Prostate gland (tissue), 2 donors: ENCODE results near the gene TSPAN6. TPM values are rescaled to one million over a fixed set of nuclear protein-coding genes. Genes with fewer than 3 reads are reported as not detected.

Source experiments
- DNase-seq: peaks from one replicate; pipeline ENCODE4 v3.0.0-alpha.2; 2019; ENCODE audit warnings: low spot score
- H3K27ac ChIP-seq, 2 donors: fragments of 200-600 bp; sonication (generic); 2 replicates each; pipeline ENCODE4 v1.5.1; 2017 to 2019
- H3K27me3 ChIP-seq: fragments of 200-600 bp; sonication (generic); replicated peaks from 2 replicates; pipeline ENCODE4 v1.5.1; 2019; ENCODE audit not compliant: insufficient read depth
- H3K36me3 ChIP-seq, 2 donors: fragments of 200-600 bp; sonication (generic); 1 replicate in 1 of 2; 2 replicates in 1 of 2; pipeline versions ENCODE4 v1.5.1 to v1.8.1; 2017 to 2019
- H3K4me1 ChIP-seq: fragments of 200-600 bp; sonication (generic); replicated peaks from 2 replicates; pipeline ENCODE4 v1.5.1; 2019
- H3K4me3 ChIP-seq, 2 donors: fragments of 200-600 bp; sonication (generic); 2 replicates each; pipeline ENCODE4 v1.5.1; 2017 to 2019
- H3K9me3 ChIP-seq: fragments of 200-600 bp; sonication (generic); 2 replicates; pipeline ENCODE4 v1.5.1; 2017
- POLR2A ChIP-seq: fragments of 450-650 bp; IDR thresholded peaks from one replicate; pipeline ENCODE4 v1.6.1; 2016; ENCODE audit warnings: antibody characterized with exemption, mild to moderate bottlenecking
- POLR2AphosphoS5 ChIP-seq: sonication (generic); formaldehyde crosslinking; IDR thresholded peaks from one replicate; pipeline ENCODE4 v1.6.1; 2017; ENCODE audit warnings: antibody characterized with exemption
- WGBS: methylation state at CpG from one replicate; pipeline ENCODE4 v1.1.5; 2018; 5-methylcytosine and 5-hydroxymethylcytosine counted together
- intact Hi-C: fragments of 100-400 bp; cut with DNase I; formaldehyde crosslinking; loops from one replicate; pipeline ENCODE4 v1.14.2; 2022
- total RNA-seq, 2 donors: library from RNA; depleted of rRNA; stranded (reverse); fragments of >200 nt; gene quantifications; one replicate each; pipeline ENCODE4 v1.1.0, GENCODE V29; 2016
- TF ChIP-seq, protein P1 (sequence below), 4 experiments: fragments of 200-600 bp in 2 of 4; fragments of 450-650 bp in 2 of 4; sonication (generic) in 2 of 4; IDR thresholded peaks; 1 replicate in 3 of 4; 2 replicates in 1 of 4; pipeline ENCODE4 v1.5.1; 2016 to 2019; ENCODE audit warnings: antibody characterized with exemption in 4 of 4, mild to moderate bottlenecking in 2 of 4, moderate library complexity in 2 of 4

TSPAN6 gene
- total RNA-seq, 2 donors from 2014 or later, result 26.1 to 34.9 TPM

DNA sequence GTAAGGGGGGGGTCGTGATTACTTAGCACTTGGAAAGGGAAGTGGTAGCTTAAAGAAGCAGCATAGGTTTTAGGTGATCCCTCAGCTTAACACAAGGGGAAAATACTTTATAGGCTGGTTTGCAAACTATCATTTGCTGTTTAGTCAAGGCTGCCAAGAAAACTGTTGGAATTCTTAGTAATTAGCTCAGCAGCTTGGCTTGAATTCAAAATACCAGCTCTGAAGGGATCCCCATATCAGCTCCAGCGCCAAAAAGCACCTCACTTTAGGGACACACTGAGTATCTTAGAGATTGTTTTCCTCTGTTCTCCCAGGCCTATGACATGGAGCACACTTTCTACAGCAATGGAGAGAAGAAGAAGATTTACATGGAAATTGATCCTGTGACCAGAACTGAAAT is 43.0 kb downstream of the TSPAN6 start:
- Histone ChIP-seq H3K36me3 (no peaks in the 10 kb centered on the region), H3K27ac (no peak overlapping the region), H3K4me1 (no peaks in the 10 kb centered on the region), H3K9me3 (no peaks in the 10 kb centered on the region), H3K27me3 (no peaks in the 10 kb centered on the region), H3K4me3 (no peak overlapping the region)
- 9% methylated on average over 2 of the region's 2 CpGs for WGBS
- no peak for DNase-seq
- TF ChIP-seq POLR2A (no peak), POLR2AphosphoS5 (no peak)
- TF ChIP-seq, protein P1, sequence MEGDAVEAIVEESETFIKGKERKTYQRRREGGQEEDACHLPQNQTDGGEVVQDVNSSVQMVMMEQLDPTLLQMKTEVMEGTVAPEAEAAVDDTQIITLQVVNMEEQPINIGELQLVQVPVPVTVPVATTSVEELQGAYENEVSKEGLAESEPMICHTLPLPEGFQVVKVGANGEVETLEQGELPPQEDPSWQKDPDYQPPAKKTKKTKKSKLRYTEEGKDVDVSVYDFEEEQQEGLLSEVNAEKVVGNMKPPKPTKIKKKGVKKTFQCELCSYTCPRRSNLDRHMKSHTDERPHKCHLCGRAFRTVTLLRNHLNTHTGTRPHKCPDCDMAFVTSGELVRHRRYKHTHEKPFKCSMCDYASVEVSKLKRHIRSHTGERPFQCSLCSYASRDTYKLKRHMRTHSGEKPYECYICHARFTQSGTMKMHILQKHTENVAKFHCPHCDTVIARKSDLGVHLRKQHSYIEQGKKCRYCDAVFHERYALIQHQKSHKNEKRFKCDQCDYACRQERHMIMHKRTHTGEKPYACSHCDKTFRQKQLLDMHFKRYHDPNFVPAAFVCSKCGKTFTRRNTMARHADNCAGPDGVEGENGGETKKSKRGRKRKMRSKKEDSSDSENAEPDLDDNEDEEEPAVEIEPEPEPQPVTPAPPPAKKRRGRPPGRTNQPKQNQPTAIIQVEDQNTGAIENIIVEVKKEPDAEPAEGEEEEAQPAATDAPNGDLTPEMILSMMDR (IDR thresholded peaks at IDR 0.05), result no peak
- intact Hi-C loops, result no loop called here

DNA sequence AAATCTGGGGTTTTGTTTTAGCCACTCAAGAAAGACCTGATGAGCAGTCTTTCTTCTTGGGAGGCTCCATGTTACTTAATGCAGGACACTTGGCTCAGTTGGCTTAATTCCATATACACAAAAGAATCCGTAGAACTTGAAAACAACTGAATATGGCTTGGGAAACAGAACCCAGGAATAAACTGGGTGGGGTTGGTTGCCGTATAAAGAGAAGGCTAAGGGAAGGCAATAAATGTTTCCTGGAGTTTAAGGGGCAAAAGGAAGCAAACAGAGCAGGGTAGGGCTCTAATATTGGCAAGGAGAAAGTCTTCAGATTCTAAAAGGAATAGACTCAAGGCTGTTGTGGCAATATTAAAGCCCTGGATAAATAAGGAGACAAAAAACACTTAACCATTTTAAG is 43.5 kb downstream of the TSPAN6 start:
- DNase-seq, result no peak
- H3K36me3 ChIP-seq, result no peaks in the 10 kb centered on the region
- H3K4me1 ChIP-seq, result no peaks in the 10 kb centered on the region
- H3K9me3 ChIP-seq, result no peaks in the 10 kb centered on the region
- 13% methylated on average over 2 of the region's 2 CpGs for WGBS
- TF ChIP-seq, protein P1 (IDR thresholded peaks at IDR 0.05), result no peak
- intact Hi-C loops, result no loop called here
- H3K27me3 ChIP-seq, result no peaks in the 10 kb centered on the region
- H3K4me3 ChIP-seq, result no peak overlapping the region
- no peak overlapping the region for H3K27ac ChIP-seq

DNA sequence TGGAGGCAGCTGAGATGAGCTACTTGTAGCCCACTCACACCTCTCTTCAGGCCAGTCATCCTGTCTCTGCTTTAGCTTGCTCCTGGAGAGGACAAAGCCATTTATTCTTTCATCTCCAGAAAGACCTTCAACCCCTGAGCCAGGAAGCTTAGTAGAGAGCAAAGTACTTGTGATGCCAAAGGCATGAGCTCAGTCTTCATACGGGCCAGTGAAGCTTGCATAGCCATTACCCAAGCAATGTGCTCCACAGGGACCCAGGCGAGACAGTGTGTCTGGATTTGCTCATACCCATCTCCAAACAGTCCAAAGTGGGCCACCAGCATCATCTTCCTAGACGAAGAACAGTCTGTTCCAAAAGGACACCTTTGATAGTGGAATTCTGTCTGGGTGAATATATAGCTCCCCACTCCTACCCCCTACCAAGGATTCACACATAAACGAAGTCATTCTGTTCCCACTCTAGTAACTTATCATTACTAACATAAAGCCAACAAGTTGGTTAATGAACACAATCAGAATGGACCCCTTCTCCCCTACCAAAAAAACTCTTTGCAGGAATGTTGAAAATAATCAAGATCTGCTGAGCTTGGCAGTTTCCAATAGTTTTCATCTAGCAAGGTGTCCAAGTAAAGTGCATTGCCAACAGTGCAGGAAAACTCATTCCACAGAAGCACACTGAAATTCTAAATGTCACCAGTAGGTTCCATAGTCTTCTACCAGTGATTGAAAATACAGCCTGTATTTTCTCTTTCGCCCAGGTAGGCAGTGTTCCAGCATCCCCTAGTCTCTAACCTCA is 45.2 kb downstream of the TSPAN6 start:
- Histone ChIP-seq H3K4me1 (no peaks in the 10 kb centered on the region), H3K27ac (no peak overlapping the region), H3K9me3 (no peaks in the 10 kb centered on the region), H3K36me3 (no peaks in the 10 kb centered on the region), H3K27me3 (no peaks in the 10 kb centered on the region), H3K4me3 (no peak overlapping the region)
- intact Hi-C loops, result no loop called here
- TF ChIP-seq, protein P1 (IDR thresholded peaks at IDR 0.05), result no peak
- TF ChIP-seq POLR2AphosphoS5 (no peak), POLR2A (no peak)
- WGBS, result 91% methylated on average over 5 of the region's 5 CpGs
- no peak for DNase-seq

DNA sequence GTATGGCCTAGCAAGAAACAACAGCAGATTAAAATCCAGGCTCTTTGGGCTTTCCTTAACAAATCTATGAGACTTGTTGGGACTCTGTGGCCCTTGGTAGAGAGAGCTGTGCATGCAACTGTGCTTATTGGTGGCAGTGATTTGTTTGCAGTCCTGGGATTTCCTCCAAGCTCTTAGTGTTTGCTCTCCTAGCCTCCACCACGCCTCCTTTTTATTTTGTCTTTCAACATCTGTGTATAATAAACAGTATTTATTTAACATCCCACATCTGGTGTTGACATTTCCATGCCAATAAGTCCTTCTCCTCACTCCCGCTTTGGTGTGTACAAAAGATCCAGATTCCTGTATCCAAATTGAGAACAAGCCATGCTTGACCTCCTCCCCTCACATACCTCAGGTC is 48.7 kb downstream of the TSPAN6 start:
- intact Hi-C loops, result no loop called here
- no peaks in the 10 kb centered on the region for H3K36me3 ChIP-seq
- no peaks in the 10 kb centered on the region for H3K9me3 ChIP-seq
- H3K4me3 ChIP-seq, result no peak overlapping the region
- DNase-seq, result no peak
- TF ChIP-seq POLR2A, result no peak
- TF ChIP-seq POLR2AphosphoS5, result no peak
- TF ChIP-seq, protein P1 (IDR thresholded peaks at IDR 0.05), result no peak
- H3K27ac ChIP-seq, result no peak overlapping the region
- 30% methylated on average over 2 of the region's 2 CpGs for WGBS
- no peaks in the 10 kb centered on the region for H3K27me3 ChIP-seq
- H3K4me1 ChIP-seq, result no peaks in the 10 kb centered on the region

DNA sequence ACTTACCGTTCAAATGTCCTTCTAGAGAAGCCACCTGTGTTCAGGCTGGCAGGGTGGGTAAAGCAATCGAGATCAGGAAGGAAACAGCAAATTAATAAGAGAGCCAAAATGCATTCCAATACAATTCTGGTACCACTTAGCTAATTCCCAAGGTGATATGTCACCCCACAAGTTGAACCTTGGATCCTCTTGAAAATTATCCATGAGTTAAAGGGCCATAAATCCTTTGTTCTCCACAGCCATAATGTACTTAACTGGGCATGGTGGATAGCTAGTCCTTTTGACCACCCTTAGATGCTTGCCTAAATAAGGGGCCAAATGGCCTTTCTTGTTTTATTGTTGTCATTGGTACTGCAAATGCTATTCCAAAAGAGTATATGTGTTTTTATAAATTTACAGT is 49.9 kb downstream of the TSPAN6 start:
- no peak overlapping the region for H3K27ac ChIP-seq
- WGBS, result 68% methylated on average over 2 of the region's 2 CpGs
- TF ChIP-seq, protein P1 (IDR thresholded peaks at IDR 0.05), result no peak
- TF ChIP-seq POLR2A (no peak), POLR2AphosphoS5 (no peak)
- DNase-seq, result no peak
- H3K9me3 ChIP-seq, result no peaks in the 10 kb centered on the region
- intact Hi-C loops, result no loop called here
- H3K27me3 ChIP-seq, result no peaks in the 10 kb centered on the region
- H3K4me1 ChIP-seq, result no peaks in the 10 kb centered on the region
- no peak overlapping the region for H3K4me3 ChIP-seq
- no peaks in the 10 kb centered on the region for H3K36me3 ChIP-seq
